Urothelium cell line (cell line): ENCODE results near the gene STN1.
A peak's percentile ranks its signal among the peaks of the same experiment; 100 is the strongest.

Experiments
- DNase-seq: peaks from one replicate; pipeline ENCODE4 v3.0.0; 2011; ENCODE audit warnings: low spot score, mixed read lengths
- FAIRE-seq: peaks from 2 replicates; lab custom pipeline; 2011; peaks lifted over from hg19 to GRCh38; lab: Jason Lieb, UNC

The STN1 gene

DNA sequence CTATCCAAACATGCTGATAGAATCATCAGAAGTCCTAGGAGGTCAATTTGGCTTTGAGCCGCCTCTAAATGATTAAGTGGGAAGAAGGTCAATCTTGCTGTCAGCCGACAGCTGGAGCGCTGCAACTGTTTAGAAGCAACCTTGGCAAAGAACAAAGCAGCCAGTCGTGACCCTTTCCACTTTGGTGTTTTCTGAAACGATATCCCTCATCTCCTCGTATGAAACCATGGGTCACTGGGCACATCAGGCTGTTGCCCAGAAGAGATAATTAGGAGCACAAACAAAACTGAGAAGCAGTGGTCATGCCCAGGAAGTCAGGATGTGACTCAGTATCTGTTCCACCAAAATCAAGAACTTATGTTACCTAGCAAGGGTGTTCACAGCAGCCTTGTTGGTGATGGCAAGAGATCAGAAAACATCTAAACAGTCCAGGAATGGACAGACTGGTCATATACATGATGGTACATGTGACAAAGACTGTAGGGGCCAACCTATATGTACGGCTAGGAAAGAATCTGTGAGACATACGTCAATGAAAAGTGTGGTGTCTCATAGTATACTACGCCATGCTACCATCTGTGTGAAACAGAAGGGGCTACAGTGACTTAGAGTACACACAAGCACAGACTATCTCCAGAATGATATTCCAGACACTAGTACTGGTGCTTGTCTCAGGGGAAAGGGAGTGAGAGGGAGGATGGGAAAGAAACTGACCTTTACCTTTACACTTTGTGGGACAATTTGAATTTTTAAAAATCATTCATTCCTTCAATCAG, 22.4 kb downstream of the STN1 start:
- no peak for FAIRE-seq
- no peak for DNase-seq

DNA sequence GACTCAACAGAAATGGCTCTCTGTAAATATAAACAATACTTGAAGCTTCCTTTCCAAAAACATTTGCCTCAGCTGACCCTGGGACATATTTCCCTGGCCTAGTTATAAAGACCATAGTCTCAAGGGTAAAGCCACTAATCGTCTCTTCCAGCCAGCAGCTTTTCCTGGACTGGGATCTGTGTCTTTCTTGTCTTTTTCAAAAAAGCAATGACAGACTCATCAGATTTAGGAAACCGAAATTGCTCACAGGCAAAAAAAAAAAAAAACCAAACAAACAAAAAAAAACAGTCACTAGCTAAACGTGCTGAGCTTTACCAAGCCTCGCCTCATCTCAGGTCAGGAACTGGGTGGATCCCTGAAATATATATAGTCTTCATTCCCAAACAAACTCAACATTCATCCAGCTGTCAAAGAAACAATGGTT, 23.5 kb downstream of the STN1 start:
- no peak for DNase-seq
- FAIRE-seq: no peak

DNA sequence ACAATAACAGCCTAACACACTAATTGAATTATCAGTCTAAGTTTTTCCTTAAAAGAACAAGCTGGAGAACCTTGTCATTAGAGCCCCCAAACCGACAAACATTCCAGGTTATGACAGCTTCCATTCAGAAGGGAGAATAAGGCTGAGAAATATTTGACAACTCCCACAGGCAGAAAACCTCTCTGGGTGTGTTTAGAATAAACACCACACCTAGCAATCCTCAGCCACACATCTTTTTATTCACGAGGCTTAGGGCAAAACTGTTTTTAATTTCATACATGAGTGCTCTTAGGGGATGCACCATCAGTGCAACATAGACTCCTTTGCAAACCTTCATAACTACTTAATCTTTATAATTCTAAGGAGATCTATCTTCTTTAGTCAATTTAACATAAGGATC, 24.2 kb downstream of the STN1 start:
- FAIRE-seq (no peak), DNase-seq (no peak)

DNA sequence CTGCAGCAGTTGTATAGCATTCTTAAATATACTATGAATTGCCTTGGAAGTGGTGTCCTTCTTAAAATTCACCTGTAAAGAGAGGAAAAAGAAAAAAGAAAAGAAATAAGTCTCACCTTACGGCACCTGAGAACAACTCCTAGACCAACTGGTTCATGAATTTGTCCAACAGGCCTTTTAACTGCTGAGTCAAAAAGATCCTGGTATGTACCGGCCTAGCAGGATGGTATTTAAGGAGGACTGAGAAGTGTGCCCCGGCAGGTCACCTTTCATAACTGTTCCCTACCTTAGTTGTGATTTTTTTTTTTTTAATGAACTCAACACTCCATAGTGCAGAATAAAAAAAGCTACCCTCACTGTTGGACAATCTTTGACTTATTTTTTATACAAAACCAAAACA, 25.8 kb downstream of the STN1 start:
- FAIRE-seq (no peak), DNase-seq (no peak)

DNA sequence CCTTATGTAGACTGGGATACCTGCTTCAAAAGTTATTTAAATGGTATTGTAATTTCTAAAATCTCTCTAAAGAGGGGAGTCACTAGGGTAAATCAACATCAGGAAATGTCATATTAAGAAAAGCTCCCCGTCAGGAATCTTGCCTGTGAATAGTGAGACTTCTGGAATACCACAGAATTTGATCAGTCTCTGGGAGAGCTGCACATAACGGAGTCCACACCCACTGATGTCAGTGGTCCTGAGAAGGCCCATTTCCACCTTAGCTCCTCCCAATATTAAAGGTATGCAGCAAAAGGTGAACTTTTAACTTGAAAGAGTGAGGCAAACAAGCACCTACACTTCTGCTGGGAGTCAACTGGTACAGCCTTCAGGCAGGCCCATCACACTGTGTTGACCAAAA, 27.3 kb downstream of the STN1 start:
- FAIRE-seq (no peak), DNase-seq (no peak)

DNA sequence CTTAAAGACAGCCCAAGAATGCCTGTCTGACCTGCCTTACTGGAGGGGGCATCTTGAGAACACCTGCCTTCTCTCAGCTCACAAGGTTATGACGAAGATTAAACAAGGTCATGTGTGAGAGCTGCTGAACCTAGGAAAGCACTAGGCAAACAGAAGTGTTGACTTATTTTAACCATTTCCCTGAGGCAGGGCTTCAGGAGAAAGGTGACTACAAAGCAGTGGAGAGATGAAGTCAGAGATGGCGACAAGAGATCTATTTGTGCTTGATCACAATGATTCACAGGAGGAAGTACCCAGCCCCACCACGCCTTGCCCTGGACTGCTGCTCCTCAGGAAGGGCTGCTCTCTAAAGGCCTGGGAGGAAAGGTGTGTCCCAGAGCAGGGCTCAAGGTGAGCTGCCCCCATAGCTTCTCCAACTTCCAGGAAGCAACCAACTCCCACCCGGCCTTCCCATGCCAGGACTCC, 27.8 kb downstream of the STN1 start:
- no peak for FAIRE-seq
- DNase-seq: no peak

DNA sequence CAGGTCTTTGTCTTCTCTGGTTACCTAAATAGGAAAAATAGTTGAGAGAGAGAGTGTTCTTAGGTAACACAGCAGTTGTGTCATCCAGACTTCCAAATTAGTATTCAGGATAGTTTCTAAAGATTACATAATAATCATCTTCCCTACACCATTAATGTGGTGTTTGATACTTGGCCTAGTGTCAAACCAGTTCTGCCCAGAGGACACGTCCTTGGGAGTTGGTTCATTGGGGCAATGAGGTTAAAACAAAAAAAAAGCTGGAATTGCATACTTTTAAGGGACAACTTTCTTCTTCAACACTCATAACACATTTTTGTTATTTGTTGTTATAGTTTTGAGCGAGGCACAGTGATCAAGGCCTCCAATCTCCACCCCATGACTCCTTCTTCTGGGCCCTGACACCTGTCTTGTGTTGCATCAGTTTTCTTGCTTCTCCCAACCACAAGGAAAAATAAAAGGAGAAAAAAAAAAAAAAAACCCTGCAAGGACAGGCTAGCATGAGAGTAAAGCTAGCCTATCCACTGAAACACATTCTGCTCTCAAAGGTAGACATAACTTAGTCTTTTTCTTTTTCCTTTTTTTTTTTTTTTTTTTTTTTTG, 28.8 kb downstream of the STN1 start:
- FAIRE-seq: no peak
- no peak for DNase-seq

DNA sequence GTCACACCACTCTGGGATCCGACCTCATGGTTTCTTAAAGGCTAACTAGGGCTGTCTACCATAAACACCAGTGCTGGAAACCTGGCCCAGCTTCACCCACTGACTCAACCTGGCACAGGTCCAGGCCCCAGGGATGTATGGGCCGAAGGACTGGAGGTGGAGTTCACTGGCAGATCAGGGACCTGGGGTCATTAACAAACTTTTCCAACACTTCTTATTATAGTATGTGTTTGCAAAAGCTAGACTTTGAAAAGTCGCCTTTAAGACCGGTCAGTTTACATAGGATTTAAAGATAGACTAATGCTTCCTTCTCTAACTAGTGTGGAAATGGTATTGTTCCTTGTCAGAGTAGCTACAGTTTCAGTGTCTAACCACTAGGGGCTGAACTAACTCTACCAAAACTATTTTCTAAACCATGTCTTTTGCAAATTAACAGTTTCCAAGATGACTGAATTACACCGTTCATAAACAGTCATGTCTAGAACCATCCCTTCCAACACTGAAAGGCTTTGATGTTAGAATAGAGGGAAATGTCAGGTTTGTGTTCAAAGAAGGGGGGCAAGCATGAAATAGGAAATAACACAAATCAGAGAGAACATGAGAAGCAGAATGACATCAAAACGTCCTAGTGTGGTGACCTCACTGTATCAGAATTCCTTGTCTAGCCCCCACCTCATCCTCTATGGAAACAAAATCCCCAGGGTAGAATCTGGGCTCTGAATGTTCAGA, 29.7 kb downstream of the STN1 start:
- FAIRE-seq (no peak), DNase-seq (peak; percentile 63)

DNA sequence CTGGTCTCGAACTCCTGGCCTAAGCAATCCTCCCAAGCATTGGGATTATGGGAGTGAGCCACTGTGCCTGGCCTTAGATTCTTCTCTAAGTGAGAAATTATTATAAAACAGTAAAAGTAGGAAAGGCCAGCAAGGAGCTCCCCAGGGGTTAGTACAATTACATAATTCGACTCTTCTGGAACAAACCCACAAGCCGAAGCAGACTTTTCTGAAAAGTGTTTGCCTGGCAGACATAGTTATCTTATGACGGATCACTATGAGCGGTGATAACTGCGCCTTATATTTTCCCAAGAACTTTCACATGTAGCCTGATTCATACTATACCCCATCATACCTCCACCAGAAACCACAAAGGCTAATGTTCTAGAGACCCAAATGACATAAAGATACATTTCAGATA, 32.4 kb downstream of the STN1 start:
- FAIRE-seq (no peak), DNase-seq (no peak)

DNA sequence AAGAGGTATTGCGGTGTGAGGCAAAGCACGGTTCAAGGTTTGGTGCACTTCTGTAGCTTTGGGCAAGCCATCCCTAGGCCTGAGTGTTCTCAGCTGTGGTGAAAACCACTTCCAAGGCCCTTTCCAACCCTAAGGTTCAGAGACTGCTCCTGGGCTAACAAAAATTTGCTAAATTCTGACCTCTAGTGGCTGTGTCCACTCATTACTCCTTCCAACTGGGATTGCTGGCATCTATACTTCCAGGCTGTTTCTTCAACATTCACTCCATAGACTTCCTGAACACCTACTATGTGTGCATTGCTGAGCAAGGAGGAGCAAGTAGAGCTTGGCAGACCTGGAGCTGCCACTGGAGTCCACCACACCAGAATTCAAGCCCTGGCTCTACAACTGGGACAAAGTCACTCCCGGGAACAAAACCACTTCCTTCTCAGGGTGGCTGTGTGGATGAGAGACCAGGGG, 33.3 kb downstream of the STN1 start:
- FAIRE-seq: no peak
- DNase-seq: peak; percentile 67

DNA sequence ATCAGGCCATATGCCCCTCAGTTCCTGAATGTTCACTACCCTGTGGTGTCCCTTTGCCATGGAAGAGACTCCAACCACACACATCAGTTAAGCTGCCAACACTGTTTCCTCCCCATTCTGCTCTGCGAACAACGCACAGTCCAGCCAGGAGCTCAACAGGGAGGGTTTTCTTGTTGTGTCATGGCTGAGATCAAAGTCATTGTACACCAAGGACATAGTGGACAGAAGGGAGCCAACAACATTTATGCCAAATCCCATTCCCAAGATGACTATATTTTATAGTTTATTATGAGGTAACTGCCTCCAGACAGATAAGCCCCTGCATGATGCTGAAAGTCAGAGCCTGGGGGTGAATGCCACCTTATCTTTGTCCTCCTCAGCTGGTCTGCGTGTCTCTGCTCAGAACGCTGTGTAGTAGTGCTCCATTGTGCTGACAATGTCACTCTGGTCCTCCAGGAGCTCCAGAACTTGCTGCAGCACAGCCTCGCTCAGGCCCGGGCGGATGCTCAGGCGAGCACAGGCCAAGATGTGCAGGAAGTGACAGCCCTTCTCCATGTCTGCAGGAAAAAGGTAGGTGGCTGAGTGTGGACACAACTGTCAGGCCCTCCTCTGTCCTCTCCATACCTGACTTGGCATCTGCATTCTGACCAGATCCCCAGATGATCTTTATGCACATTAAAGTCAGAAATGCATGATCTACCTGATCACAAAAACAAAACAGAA, 35.5 kb downstream of the STN1 start:
- DNase-seq (no peak), FAIRE-seq (peak; percentile 23)

DNA sequence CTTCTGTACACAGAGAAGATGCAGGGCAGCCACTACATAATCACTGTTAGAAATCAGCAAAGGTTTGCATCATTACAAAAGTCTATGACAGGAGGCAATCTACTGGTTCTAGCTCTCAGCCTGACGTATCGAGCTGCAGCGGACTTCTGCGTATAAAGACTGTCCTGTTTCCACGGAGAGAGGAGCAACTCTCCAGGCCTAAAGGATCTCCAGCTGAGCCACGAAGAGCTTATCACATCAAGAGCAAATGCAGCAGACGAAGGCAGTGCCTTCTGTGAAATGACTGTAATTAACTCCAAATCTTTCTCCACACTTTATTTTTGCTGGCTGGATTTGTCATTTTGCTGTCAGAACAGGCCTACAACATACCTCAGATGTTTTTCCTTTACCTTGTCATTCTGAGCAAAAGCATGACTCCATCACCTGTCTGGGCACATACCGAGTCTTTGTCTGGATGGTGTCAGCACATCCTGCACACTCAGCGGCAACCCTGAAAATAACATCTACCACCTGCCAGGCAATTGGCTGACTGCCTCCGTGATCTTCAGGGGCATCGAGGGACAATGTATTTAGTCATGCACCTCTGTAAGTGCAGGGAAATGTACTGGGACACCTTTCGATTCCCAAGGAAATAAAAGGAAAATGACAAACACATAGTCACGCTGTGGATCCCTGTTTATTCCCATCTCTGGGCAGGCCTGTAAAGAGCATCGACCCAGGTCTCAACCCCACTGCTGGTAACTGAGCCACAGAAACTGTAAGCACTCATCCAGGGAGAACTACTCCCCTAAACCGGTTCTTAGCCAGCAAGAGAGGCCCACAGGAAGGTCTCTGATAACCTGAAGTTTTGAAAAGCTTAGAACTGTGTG, 36.3 kb downstream of the STN1 start:
- FAIRE-seq: no peak
- DNase-seq: no peak

DNA sequence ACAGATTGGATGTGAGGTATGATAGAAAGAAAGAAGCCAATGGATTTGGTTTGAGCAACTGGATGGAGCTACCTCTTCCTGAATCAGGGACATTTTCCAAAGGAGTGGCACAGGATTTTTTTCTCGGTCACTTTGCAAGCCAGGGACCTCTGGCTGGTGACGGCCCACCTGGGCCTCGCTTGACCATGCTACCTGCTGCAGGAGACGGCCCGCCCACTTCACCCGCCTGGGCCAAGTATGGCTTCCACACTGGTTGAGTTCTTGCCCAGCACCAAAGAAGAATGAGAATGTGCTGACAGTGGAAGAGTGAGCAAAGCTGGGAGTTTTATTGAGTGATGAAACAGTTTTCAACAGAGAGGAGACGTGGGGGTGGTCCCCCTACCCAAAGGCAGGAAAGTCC, 38.2 kb downstream of the STN1 start:
- FAIRE-seq (no peak), DNase-seq (no peak)

DNA sequence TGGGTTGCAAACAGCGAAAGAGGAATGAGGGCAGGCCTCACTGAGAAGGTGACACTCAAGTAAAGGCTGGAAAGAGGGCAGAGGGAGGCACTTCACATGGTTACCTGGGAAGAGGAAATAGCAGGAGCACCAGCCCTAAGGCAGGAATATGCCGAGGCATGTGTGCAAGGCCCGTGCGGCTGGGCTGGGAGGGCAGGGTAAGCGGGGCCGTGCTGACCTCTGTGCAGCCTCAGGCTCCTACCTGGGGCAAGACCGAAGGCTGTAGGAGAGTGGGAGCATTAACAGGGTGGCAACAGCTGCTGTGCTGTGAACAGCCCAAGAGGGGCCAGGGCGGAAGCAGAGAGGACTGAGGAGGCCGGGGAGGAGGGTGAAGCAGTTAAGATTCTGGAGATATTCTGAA, 38.6 kb downstream of the STN1 start:
- FAIRE-seq: no peak
- DNase-seq: no peak

DNA sequence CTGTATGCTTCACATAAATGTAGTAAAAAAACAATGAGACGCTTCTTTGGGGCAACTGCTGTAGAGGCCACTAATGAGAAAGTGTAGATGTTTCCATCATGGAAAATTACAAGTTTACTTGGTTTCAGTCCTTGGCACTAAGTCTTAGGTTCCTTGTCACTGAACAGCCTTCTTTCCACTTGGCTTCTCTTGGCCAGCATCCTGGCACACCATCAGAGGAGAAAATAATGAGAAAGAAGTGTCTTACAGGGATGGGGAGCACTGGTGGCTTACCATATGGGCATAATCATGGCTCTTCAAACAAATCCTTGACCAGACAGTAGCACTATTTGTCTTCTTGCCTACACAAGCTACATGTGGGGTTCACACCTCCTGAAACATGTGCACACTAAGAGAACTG, 40.1 kb downstream of the STN1 start:
- FAIRE-seq (no peak), DNase-seq (no peak)

DNA sequence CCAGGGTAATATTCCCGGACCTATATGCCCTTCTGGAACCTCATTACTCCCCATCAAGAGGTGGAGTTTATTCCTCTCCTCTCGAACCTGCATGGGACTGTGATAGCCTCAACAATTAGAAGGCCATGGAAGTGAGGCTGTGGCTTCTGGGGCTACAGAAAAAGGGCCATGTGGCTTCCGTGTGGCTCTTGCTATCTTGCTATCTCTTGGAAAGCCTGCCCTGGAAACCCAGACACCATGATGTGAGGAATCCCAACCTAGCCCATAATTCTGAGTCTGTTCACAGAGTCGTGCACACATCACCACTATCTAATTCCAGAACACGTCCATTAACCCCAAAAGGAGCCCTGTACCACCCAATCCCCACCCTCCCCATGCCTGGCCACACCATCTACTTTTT, 41.8 kb downstream of the STN1 start:
- FAIRE-seq (no peak), DNase-seq (no peak)

DNA sequence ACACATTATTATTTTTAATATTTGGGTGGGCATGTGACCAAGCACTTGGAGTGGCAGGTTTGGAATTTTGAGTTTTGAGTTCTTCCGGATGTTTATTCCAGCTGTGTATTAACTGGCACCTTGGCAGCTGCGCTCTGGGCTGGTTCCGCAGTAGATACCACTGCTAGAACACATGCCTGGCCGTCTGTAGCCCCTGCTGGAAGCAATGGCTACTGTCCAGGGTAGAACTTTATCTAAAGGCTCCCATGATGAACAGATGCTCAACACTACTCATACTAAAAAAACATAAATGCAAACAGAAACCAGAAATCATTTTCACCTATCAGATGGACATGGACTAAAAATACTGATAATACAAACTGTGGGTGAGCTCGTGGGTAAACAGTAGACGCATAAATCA, 43.3 kb downstream of the STN1 start:
- FAIRE-seq (no peak), DNase-seq (no peak)

DNA sequence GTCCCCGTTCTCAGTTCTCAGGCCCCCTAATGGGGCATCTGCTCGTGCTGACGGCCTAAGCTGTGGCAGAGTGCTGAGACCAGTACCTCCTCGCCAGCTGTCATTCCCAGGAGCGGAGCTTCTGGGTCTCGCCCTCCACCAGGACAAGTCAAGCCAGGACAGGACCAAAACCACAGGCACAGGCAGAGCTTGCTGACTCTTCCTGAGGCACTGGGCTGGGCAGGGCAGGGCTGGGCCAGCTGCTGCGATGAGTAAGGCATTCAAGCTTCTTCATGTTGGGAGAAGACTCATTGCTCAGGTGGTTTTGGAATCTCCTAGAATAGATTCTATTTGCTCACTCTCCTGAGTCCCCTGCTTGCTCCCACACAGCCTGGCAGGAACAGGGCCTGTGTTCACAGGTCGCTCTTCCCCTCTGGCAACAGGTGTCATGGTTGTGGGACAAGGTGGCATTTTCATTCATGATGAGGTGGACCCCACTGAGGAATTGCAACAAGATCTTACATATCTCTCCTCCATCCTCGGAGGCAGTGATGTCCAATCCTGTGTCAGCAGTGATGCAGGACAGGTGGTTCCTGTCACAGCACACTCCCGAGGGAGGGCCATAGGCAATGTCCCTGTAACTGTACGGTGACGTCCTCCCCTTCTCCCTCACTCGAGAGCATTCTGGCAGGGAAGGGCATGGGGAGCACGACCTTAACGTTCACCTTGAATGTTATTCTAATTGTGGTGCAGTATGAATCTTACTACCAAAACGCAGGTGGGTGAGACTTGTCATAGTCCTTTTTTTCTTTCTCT, 45.6 kb downstream of the STN1 start:
- FAIRE-seq: peak; percentile 83
- DNase-seq: peak; percentile 39

DNA sequence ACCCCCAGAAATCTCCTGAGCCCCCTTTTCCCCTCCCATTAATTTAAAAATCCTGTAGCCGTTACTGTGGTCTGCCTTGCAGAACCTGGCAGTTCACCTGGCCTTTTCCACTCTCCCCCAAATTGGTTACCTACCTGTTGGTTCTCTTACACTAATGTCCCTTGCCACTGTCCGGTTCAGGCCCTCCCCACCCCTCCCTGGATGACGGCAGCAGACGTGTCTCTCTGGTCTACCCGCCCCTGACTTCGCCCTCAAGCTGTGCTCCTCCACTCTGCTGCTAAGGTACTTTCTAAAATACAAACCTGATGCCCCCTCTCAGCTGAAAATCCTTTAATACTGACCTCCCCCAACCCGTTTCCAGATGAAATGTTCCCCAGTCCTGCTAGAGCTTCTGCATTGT, 47.0 kb downstream of the STN1 start:
- FAIRE-seq: no peak
- DNase-seq: no peak

DNA sequence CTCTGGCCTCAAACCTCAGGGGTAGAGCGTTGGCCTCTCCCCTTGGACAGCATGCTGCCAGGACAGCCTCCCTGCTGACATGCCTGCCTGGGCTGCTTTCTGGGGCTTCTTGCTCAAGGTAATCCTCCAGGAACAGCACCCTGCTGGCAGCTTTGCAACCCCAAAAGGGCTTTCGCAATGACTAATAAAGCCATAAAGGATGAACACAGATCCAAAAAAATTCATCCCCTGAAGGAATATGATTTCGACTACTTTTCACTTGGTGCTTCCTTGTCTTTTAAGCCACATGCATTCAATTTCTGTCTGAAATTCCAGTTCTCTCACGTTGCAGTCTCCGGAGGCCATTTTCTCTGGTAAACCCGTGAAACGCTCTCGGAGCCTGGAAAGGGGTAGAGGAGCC, 47.5 kb downstream of the STN1 start:
- no peak for FAIRE-seq
- no peak for DNase-seq
